ENCODE data around the gene FOXN3. TPM values are rescaled to one million over a fixed set of nuclear protein-coding genes. Genes with fewer than 3 reads are reported as not detected.

The FOXN3 gene
- total RNA-seq, 2 donors from 2014 or later, result 141 to 150 TPM

DNA sequence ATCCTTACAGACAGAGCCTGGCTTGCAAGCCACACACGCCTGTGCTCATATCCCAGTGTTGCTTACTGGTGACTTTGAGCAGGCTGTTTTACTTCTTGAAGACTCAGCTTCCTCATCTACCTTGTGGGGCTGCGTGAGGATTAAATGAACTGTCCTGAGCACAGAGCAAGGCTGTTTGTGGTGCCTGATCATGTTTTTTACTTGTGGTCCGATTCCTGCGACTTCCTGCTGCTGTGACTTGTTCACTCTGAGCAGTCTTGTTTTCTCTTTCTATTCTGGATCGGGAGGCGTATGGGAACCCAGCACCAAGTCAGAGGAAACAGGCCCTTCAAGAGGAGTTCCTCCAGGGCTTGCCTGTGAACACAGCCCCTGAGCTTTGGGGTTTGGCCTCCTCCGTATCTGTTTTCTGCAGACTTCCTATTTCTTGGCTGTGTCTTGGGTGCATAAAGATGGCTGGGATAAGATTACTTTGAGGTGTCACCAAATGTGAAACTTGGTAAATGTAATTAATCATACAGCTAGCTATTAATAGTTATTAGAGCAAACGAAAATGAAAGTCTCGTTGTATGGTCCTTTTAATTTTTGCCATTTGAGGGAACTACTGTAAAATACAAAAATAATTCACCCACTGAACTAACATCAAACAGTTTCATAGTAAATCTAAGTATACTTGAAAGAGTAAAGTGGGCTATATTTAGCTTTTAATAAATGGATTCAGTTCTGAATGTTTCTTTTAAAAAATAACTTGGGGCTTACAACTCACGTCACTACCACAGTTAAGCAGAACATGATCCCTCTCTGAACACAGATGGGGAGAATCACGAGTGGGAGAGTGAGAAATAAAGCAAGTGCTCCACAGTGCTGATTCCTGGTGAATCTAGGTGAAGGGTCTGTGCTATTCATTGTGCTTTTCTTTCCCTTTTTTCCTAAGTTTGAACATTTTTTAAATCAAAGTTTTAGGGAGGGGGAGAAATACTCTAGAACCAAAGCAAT is 251.5 kb downstream of the FOXN3 start:
- TF ChIP-seq, protein P1, sequence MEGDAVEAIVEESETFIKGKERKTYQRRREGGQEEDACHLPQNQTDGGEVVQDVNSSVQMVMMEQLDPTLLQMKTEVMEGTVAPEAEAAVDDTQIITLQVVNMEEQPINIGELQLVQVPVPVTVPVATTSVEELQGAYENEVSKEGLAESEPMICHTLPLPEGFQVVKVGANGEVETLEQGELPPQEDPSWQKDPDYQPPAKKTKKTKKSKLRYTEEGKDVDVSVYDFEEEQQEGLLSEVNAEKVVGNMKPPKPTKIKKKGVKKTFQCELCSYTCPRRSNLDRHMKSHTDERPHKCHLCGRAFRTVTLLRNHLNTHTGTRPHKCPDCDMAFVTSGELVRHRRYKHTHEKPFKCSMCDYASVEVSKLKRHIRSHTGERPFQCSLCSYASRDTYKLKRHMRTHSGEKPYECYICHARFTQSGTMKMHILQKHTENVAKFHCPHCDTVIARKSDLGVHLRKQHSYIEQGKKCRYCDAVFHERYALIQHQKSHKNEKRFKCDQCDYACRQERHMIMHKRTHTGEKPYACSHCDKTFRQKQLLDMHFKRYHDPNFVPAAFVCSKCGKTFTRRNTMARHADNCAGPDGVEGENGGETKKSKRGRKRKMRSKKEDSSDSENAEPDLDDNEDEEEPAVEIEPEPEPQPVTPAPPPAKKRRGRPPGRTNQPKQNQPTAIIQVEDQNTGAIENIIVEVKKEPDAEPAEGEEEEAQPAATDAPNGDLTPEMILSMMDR (IDR thresholded peaks at IDR 0.05), result no peak
- peaks cover 9% of the 10 kb centered on the region for H3K36me3 ChIP-seq
- peaks cover 10 to 27% of the 10 kb centered on the region in 2 donors for H3K4me1 ChIP-seq (ENCODE audit: control insufficient read depth in 1 of 2, low read depth in 2 of 2)
- H3K27ac ChIP-seq, result peak overlapping the region; percentile 69 to 76
- no peaks in the 10 kb centered on the region for H3K9me3 ChIP-seq
- peak overlapping the region; percentile 66 for H3K4me3 ChIP-seq
- DNase-seq (ENCODE audit: low spot score) (no peak), ATAC-seq (ENCODE audit: insufficient number of reproducible peaks, low FRiP score, low read depth) (no peak)
- no peaks in the 10 kb centered on the region for H3K27me3 ChIP-seq (replicated peaks; ENCODE audit: insufficient read depth)

- Histone ChIP-seq H3K4me3 (peak overlapping the region; percentile 66), H3K9me3 (no peaks in the 10 kb centered on the region), H3K27me3 (replicated peaks; ENCODE audit: insufficient read depth) (no peaks in the 10 kb centered on the region), H3K4me1 (ENCODE audit: control insufficient read depth in 1 of 2, low read depth in 2 of 2) (peaks cover 10 to 27% of the 10 kb centered on the region in 2 donors), H3K27ac (peak overlapping the region; percentile 69 to 76), H3K36me3 (peaks cover 9% of the 10 kb centered on the region)
- no peak for DNase-seq (ENCODE audit: low spot score)
- ATAC-seq (ENCODE audit: insufficient number of reproducible peaks, low FRiP score, low read depth), result no peak
- TF ChIP-seq, protein P1 (IDR thresholded peaks at IDR 0.05), result no peak
Observed at GRCh38 chr14:89164168-89165073, 252.6 kb downstream of the FOXN3 start.

- Histone ChIP-seq H3K27me3 (replicated peaks; ENCODE audit: insufficient read depth) (no peaks in the 10 kb centered on the region), H3K27ac (no peak overlapping the region), H3K4me3 (no peak overlapping the region), H3K9me3 (no peaks in the 10 kb centered on the region), H3K36me3 (peaks cover 9% of the 10 kb centered on the region), H3K4me1 (ENCODE audit: control insufficient read depth in 1 of 2, low read depth in 2 of 2) (peaks cover 10 to 27% of the 10 kb centered on the region in 2 donors)
- ATAC-seq (ENCODE audit: insufficient number of reproducible peaks, low FRiP score, low read depth) (no peak), DNase-seq (ENCODE audit: low spot score) (no peak)
- TF ChIP-seq, protein P1 (IDR thresholded peaks at IDR 0.05), result no peak
Observed at GRCh38 chr14:89163031-89163636, 253.9 kb downstream of the FOXN3 start.

- no peak for ATAC-seq (ENCODE audit: insufficient number of reproducible peaks, low FRiP score, low read depth)
Observed at GRCh38 chr14:89162586-89162985, 254.4 kb downstream of the FOXN3 start.

More at GRCh38 chr14:89162586-89162985, 254.4 kb downstream of the FOXN3 start:
- TF ChIP-seq, protein P1 (IDR thresholded peaks at IDR 0.05), result no peak
- Histone ChIP-seq H3K9me3 (no peaks in the 10 kb centered on the region), H3K27ac (no peak overlapping the region), H3K4me3 (no peak overlapping the region), H3K27me3 (replicated peaks; ENCODE audit: insufficient read depth) (no peaks in the 10 kb centered on the region), H3K4me1 (ENCODE audit: control insufficient read depth in 1 of 2, low read depth in 2 of 2) (peaks cover 10 to 27% of the 10 kb centered on the region in 2 donors), H3K36me3 (peaks cover 9% of the 10 kb centered on the region)
- DNase-seq (ENCODE audit: low spot score), result no peak
